ENCODE data around the gene ATP5F1D. TPM values are rescaled to one million over a fixed set of nuclear protein-coding genes. Genes with fewer than 3 reads are reported as not detected.

Gene ATP5F1D
- total RNA-seq, 1 experiment from 2014 or later = 37.8 TPM

- DNase-seq (ENCODE audit: extremely low read depth, low read depth) = no peak
Observed at GRCh38 chr19:1278713-1279660, 37.4 kb downstream of the ATP5F1D start.

DNA sequence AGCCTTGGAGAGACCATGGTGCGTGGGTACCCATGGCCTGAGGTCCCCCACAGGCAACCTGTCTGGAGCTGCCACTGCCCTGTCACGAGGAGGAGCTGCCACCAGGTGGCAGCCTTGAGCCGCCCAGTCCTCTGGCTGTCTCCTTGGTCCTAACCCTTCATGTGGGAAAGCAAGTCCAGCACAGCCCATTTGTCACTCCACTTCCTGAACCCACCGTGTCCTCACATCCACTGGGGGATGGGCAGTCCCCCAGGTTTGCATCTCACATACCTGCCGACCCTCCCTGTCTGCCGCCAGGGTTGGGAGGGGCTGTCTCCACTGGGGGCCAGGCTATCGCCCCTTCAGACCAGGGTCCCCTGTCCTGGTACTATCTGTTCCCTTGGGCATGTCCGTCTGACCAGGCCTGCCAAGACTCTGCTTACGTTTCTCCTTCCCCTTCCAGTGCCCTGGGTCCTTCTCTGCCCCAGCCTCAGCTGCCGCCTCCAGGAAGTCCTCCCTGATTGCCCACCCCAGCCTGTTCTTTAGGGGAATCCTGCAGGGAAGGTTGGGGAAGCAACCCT, 38.3 kb downstream of the ATP5F1D start:
- DNase-seq (ENCODE audit: extremely low read depth, low read depth) = peak; percentile 72

GRCh38 chr19:1280636-1281568, 39.4 kb downstream of the ATP5F1D start:
- no peak for DNase-seq (ENCODE audit: extremely low read depth, low read depth)

DNA sequence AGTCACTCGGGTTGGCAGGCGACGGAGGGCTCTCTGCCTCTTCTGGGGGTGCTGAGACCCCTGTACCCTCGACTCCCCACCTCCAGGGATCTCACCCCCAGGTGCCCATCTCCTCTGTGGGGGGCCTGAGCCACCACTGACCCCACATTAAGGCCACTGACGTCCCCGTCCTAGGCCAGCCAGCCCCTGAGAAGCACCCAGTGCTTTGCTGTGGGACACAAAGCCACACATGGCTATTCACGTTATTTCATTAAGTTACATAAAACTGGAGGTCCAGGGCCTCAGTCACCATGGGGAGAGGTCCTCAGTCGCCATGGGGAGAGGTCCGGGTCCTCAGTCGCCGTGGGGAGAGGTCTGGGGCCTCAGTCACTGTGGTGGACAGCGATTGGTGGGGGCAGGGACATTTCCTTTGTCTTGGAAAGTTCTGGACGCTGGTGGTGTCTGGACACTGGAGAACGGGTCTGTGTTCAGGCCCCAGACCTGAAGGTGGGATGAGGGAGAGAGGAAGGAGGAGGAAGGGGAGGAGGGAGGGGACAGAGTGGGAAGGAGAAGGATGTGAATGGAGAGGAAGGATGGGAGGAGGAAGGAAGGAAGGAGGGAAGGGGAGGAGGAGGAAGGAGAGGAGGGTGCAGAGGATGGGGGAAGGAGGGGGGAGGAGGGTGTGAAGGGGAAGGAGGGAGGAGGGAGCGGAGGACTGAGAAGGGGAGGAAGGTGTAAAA, 40.2 kb downstream of the ATP5F1D start:
- no peak for DNase-seq (ENCODE audit: extremely low read depth, low read depth)

DNA sequence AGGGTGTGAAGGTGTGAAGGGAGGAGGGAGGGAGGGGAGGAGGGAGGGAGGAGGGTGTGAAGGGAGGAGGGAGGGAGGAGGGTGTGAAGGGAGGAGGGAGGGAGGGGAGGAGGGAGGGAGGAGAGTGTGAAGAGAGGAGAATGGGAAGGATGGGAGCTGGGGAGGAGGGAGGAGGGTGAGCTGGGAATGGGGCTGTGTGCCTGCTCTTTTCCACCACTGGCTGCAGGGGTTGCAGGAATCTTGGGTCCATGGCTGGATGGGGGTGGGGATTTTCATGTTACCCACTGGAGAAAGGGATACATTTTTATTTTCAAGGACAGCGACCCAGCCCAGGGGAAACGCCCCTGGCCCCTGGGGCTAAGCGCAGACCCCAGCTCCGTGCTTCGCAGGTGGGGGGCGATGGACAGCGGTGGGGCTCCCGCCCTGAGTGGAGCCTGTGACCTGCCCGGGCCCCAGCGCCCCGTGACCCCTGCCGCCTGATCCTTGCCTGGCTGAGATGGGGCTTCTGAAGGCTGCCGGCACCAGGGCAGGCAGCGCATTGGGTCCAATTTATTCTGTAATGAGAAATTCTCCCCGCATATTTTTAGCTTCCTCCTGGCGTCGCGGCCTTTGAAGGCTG, 41.1 kb downstream of the ATP5F1D start:
- DNase-seq (ENCODE audit: extremely low read depth, low read depth) = no peak

- no peak for DNase-seq (ENCODE audit: extremely low read depth, low read depth)
Observed at GRCh38 chr19:1283207-1283916, 41.8 kb downstream of the ATP5F1D start.

DNA sequence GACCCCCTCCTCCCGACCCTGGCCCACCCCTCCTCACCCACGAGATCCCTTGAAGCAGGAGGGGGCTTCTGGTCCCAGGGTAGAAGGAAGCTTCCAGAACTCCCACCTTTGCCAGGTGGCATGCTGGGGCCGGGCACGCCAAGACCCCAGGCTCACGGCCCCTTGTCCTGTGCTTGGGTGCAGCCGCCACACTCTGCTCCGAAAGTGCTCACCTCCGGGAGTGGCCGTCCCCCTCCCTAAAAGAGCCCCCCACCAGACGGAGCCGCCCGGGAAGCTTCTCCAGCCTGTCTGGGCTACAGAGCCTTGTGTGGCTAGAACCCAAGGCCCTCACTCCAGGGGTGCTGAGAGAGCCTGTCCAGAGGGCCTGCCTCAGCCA, 42.4 kb downstream of the ATP5F1D start:
- no peak for DNase-seq (ENCODE audit: extremely low read depth, low read depth)

- no peak for DNase-seq (ENCODE audit: extremely low read depth, low read depth)
Observed at GRCh38 chr19:1284293-1284978, 42.9 kb downstream of the ATP5F1D start.

- DNase-seq (ENCODE audit: extremely low read depth, low read depth) = no peak
Observed at GRCh38 chr19:1284979-1285736, 43.6 kb downstream of the ATP5F1D start.

GRCh38 chr19:1285737-1286360, 44.3 kb downstream of the ATP5F1D start, which contains the start of gene EFNA2:
Gene EFNA2, plus strand, starts transcription at chr19:1285873. Its CDS starts 296 bp downstream, at chr19:1286169.
- no peak for DNase-seq (ENCODE audit: extremely low read depth, low read depth)

GRCh38 chr19:1286487-1287353, 45.2 kb downstream of the ATP5F1D start:
- DNase-seq (ENCODE audit: extremely low read depth, low read depth) = no peak

DNA sequence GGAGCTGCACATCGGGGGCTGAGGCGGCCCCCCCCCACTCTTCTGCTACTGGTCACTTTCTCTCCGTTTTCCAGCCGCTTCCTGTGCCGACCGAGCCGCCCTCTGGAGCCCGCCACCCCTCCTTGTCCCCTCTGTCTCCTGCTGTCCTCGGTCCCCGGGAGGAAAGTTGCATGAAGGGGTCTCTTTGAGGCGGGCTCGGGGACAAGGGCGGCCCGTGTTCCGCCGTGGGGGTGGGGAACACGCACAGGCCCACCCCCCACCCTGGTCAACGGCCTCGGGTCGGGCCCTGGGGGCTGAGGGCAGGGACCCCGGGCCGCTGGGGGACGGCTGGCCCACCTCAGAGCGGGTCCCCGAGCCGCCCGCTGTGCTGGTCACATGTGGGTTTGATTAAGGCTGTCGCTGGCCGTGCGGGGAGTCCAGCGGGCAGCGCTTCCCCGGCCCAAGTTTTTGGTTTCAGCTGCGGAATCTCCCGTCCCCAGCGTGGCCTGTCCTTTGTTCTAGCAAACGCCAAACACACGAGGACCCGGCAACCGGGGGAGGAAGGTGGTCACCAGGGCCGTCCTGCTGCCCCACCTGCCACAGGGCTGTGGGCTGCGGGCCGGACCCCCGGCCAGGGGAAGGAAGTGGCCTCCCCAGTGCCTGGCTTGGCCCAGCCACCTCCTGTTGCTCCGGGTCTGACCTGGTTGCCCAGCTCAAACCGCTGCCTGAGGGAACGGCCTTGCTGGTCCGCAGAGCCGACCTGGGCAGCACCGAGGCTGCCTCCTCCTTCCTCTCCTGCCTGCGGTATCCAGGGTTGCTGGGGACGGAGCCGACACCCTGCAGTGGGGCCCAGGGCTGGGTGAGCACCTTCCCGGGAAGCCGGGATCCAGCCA, 46.0 kb downstream of the ATP5F1D start:
- no peak for DNase-seq (ENCODE audit: extremely low read depth, low read depth)

GRCh38 chr19:1288226-1288612, 46.7 kb downstream of the ATP5F1D start:
- no peak for DNase-seq (ENCODE audit: extremely low read depth, low read depth)

- DNase-seq (ENCODE audit: extremely low read depth, low read depth) = no peak
Observed at GRCh38 chr19:1288833-1289685, 47.5 kb downstream of the ATP5F1D start.

DNA sequence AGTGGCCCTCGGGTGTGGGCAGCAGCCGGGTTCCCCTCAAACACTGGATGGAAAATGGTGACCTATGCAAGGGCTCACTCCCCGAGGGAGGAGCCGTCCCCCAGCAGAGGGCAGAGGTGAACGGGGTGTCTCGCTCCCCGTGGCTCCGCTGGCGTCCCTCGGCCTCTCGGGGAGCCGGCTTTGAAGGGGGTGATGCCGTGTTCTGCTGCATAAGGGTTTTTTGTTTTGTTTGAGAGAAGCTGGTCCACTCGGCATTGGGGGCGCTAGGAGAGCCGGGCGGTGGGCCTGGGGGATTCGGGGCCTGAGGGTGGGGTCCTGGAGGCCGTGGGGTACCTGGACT, 48.1 kb downstream of the ATP5F1D start:
- no peak for DNase-seq (ENCODE audit: extremely low read depth, low read depth)
